Thoracic aorta (tissue), 2 donors: ENCODE results near the gene TCF7L2. TPM values are rescaled to one million over a fixed set of nuclear protein-coding genes. Genes with fewer than 3 reads are reported as not detected.

Experiments
- ATAC-seq: fragments of 150-250 bp; one replicate; pipeline ENCODE4 v1.8.0; 2017; ENCODE audit warnings: low read depth; ENCODE audit not compliant: insufficient number of reproducible peaks, low FRiP score
- DNase-seq: peaks from one replicate; pipeline ENCODE4 v3.0.0-alpha.2; 2020; ENCODE audit warnings: low spot score
- H3K27ac ChIP-seq, 2 donors: fragments of 200-600 bp; sonication (generic); 1 replicate in 1 of 2; 2 replicates in 1 of 2; pipeline ENCODE4 v1.5.1; 2016; ENCODE audit warnings: mild to moderate bottlenecking in 2 of 2, moderate library complexity in 2 of 2
- H3K27me3 ChIP-seq: fragments of 200-600 bp; sonication (generic); replicated peaks from 2 replicates; pipeline ENCODE4 v1.6.0; 2016; ENCODE audit warnings: mild to moderate bottlenecking; ENCODE audit not compliant: insufficient read depth
- H3K36me3 ChIP-seq: fragments of 200-600 bp; sonication (generic); one replicate; pipeline ENCODE4 v1.5.1; 2016
- H3K4me1 ChIP-seq, 2 donors: fragments of 200-600 bp; sonication (generic); 1 replicate in 1 of 2; 2 replicates in 1 of 2; pipeline versions ENCODE4 v1.5.1 to v1.6.0; 2016; ENCODE audit warnings: low read depth in 2 of 2, mild to moderate bottlenecking in 1 of 2; ENCODE audit not compliant: control insufficient read depth in 1 of 2
- H3K4me3 ChIP-seq: fragments of 200-600 bp; sonication (generic); 2 replicates; pipeline ENCODE4 v1.5.1; 2016; ENCODE audit warnings: mild to moderate bottlenecking
- H3K9me3 ChIP-seq: fragments of 200-600 bp; sonication (generic); 2 replicates; pipeline ENCODE4 v1.5.1; 2016
- total RNA-seq, 2 donors: library from RNA; depleted of rRNA; stranded (reverse); fragments of >200 nt; gene quantifications; one replicate each; pipeline versions ENCODE4 v1.1.0 to v1.2.3, GENCODE V29; 2016
- TF ChIP-seq, protein P1 (sequence below): fragments of 200-600 bp; sonication (generic); IDR thresholded peaks from one replicate; pipeline ENCODE4 v1.5.1; 2019; ENCODE audit warnings: antibody characterized with exemption

Gene TCF7L2
- total RNA-seq, 2 donors from 2014 or later = 21.4 to 50.5 TPM

DNA sequence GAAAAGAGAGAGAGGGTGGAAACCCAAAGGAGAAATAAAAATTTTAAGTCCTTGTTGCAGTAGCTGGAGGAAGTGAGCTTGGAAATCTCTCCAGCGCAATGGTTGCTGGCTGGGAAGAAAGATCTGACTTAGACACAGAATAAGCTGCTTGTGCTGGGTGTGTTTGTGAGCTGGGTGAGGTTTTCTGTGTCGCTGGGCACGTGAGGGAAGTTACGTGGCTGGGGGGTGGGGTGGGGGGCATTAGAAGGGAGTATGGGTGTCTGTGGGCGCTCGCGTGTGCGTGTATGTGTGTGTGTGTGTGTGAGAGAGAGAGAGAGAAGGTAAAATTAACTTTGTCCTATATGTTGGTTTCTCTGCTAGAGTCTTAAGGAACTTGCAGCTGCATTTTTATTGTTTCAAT, 11.6 kb downstream of the TCF7L2 start:
- H3K27me3 ChIP-seq = no peaks in the 10 kb centered on the region
- no peak for DNase-seq
- ATAC-seq = no peak
- H3K4me1 ChIP-seq = peaks cover 10 to 88% of the 10 kb centered on the region in 2 donors
- H3K27ac ChIP-seq = no peak overlapping the region
- H3K36me3 ChIP-seq = no peaks in the 10 kb centered on the region
- TF ChIP-seq, protein P1, sequence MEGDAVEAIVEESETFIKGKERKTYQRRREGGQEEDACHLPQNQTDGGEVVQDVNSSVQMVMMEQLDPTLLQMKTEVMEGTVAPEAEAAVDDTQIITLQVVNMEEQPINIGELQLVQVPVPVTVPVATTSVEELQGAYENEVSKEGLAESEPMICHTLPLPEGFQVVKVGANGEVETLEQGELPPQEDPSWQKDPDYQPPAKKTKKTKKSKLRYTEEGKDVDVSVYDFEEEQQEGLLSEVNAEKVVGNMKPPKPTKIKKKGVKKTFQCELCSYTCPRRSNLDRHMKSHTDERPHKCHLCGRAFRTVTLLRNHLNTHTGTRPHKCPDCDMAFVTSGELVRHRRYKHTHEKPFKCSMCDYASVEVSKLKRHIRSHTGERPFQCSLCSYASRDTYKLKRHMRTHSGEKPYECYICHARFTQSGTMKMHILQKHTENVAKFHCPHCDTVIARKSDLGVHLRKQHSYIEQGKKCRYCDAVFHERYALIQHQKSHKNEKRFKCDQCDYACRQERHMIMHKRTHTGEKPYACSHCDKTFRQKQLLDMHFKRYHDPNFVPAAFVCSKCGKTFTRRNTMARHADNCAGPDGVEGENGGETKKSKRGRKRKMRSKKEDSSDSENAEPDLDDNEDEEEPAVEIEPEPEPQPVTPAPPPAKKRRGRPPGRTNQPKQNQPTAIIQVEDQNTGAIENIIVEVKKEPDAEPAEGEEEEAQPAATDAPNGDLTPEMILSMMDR = no peak
- no peak overlapping the region for H3K4me3 ChIP-seq
- H3K9me3 ChIP-seq = no peaks in the 10 kb centered on the region

GRCh38 chr10:112962343-112962742, 12.3 kb downstream of the TCF7L2 start:
- H3K4me1 ChIP-seq = peaks cover 8 to 83% of the 10 kb centered on the region in 2 donors
- no peaks in the 10 kb centered on the region for H3K27me3 ChIP-seq
- no peak overlapping the region for H3K4me3 ChIP-seq
- H3K27ac ChIP-seq = no peak overlapping the region
- TF ChIP-seq, protein P1 = no peak
- H3K9me3 ChIP-seq = no peaks in the 10 kb centered on the region
- no peak for DNase-seq
- H3K36me3 ChIP-seq = no peaks in the 10 kb centered on the region
- no peak for ATAC-seq

GRCh38 chr10:112963835-112964234, 13.8 kb downstream of the TCF7L2 start:
- ATAC-seq = no peak
- TF ChIP-seq, protein P1 = no peak
- Histone ChIP-seq H3K4me3 (no peak overlapping the region), H3K36me3 (peaks cover 6% of the 10 kb centered on the region), H3K4me1 (peaks cover 3 to 68% of the 10 kb centered on the region in 2 donors), H3K9me3 (no peaks in the 10 kb centered on the region), H3K27ac (peak overlapping the region in 1 of 2 donors; percentile 0), H3K27me3 (no peaks in the 10 kb centered on the region)
- DNase-seq = no peak

- Histone ChIP-seq H3K4me1 (peaks cover 3 to 63% of the 10 kb centered on the region in 2 donors), H3K27me3 (no peaks in the 10 kb centered on the region), H3K9me3 (no peaks in the 10 kb centered on the region), H3K4me3 (no peak overlapping the region), H3K36me3 (peaks cover 6% of the 10 kb centered on the region), H3K27ac (peak overlapping the region in 1 of 2 donors; percentile 73)
- TF ChIP-seq, protein P1 = no peak
- ATAC-seq = no peak
- DNase-seq = no peak
These were observed 14.4 kb downstream of the TCF7L2 start for GRCh38 chr10:112964482-112964881.

GRCh38 chr10:112966194-112966855, 16.3 kb downstream of the TCF7L2 start:
- Histone ChIP-seq H3K36me3 (peaks cover 6% of the 10 kb centered on the region), H3K27me3 (no peaks in the 10 kb centered on the region), H3K4me1 (peaks cover 3 to 64% of the 10 kb centered on the region in 2 donors), H3K9me3 (no peaks in the 10 kb centered on the region), H3K27ac (peak overlapping the region in 1 of 2 donors; percentile 20), H3K4me3 (no peak overlapping the region)
- TF ChIP-seq, protein P1 = no peak
- no peak for ATAC-seq
- DNase-seq = no peak
